Measurements from ENCODE around the gene PDZK1IP1.
A peak's percentile ranks its signal among the peaks of the same experiment; 100 is the strongest.

The PDZK1IP1 gene, protein sequence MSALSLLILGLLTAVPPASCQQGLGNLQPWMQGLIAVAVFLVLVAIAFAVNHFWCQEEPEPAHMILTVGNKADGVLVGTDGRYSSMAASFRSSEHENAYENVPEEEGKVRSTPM

GRCh38 chr1:47189844-47190508 is at the start of gene PDZK1IP1:
Gene PDZK1IP1 (minus strand): TSS chr1:47190036. CDS start chr1:47189932, 104 bp downstream.
- DNase-seq (ENCODE audit: low read depth, low spot score), result no peak

- DNase-seq (ENCODE audit: low read depth, low spot score), result no peak
These were observed 49.2 kb upstream of the PDZK1IP1 start for GRCh38 chr1:47238935-47239592.

GRCh38 chr1:47235806-47236205 is 46.0 kb upstream of the PDZK1IP1 start:
- no peak for DNase-seq (ENCODE audit: low read depth, low spot score)

GRCh38 chr1:47235241-47235681 is 45.4 kb upstream of the PDZK1IP1 start:
- no peak for DNase-seq (ENCODE audit: low read depth, low spot score)

- DNase-seq (ENCODE audit: low read depth, low spot score), result no peak
These were observed 43.4 kb upstream of the PDZK1IP1 start for GRCh38 chr1:47233186-47233585.

- DNase-seq (ENCODE audit: low read depth, low spot score), result no peak
These were observed 42.5 kb upstream of the PDZK1IP1 start, which contains the start of gene TAL1 for GRCh38 chr1:47232187-47232874. Gene TAL1 (minus strand): TSS chr1:47232225. CDS start chr1:47225888, 6,337 bp downstream.

DNA sequence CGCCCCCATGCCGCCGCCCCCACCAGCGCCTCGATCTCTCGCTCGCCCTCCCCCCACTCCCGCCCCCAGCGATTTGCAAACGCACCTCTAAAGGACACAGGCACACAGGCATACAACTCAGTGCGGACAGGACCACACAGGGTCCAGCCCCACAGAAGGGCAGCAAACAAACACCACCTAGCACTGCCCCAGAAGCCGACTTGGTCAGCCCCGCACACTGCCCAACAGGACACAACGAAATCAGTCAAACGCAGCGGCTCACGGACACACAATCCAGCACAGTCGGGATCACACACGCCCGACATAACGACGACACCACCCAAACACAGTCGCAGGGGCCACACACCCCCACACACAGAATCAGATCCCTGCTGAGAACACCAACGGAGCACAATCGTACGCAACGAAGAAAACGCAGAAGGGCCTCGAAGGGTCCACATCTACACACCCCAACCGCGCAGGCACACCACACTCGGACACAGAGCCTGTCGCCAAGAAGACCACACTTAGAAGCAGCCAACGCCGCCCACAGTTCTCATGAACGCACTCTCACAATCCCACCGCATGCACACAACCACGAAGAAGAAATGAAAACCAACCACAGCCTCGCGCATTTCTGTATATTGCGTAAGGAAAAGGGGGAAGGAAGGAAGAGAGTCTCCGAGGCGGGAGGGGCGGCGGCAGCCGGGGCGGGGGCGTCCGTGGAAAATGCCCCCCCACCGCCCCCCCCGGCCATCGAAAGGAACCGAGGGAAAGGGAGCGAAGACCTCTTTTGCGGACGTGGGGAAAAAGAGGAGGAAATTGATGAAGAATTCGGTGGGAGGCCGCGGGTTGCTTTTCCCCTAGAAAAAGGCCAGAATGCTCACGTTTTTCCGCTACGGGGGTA is 41.7 kb upstream of the PDZK1IP1 start:
- DNase-seq (ENCODE audit: low read depth, low spot score), result peak; percentile 44

- no peak for DNase-seq (ENCODE audit: low read depth, low spot score)
These were observed 41.0 kb upstream of the PDZK1IP1 start for GRCh38 chr1:47230692-47231300.

DNA sequence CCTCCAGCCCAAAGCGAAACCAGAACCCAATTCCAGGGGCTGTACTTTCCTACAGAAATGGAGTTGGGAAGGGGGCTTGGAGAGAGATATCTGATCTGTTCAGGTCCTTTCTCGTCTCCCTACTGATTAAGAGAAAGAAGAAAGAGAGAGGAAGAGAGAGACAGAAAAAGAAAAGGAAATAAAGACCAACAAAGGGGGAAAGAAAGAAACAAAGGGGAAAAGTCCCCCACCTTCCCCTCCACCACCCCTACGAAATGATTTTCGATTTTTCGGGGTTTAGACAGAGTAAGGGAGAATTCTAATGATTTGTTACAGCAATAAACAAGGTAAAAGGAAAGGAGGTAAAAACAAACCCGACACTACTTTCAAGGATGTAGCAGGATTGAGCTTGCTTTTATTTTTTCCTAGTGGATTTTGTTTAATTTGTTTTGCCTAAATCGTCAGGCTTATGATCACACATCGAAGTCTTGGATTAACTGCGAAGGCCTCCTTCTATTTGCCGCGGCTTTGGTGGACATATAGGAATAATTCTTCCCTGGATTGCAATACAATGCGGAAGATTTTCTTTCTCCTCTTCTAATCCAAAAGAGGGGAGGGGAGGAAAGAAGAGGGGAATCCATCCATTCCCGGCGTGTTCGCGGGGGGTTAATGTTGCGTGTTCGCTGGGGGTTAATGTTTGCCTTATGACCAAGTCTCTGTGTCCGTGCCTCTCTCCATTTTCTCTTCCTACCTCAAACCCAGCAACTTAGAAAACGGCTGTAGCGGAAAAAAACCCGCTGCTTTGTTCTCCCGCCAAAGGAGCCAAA is 40.3 kb upstream of the PDZK1IP1 start:
- no peak for DNase-seq (ENCODE audit: low read depth, low spot score)

- DNase-seq (ENCODE audit: low read depth, low spot score), result no peak
These were observed 39.4 kb upstream of the PDZK1IP1 start for GRCh38 chr1:47229031-47229885.

- no peak for DNase-seq (ENCODE audit: low read depth, low spot score)
These were observed 38.8 kb upstream of the PDZK1IP1 start for GRCh38 chr1:47228644-47229030.

- DNase-seq (ENCODE audit: low read depth, low spot score), result no peak
These were observed 37.8 kb upstream of the PDZK1IP1 start for GRCh38 chr1:47227341-47228232.

DNA sequence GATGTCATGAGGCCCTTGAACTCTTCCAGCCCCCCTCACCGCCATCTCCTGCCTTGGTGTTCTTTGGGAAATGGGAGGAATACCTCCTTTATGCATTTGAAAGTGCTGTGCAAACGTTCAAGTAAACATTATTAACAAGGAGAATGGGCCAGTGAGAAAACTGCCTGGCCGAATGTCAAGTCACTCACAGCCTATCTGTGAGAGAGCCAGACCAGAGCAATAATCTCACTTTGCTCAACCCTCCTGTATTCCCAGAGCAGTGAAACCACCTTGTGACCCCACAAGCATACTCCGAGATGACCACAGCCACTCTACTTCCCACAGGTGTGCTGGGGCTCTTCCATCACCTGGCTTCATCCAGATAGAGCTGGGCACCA is 37.0 kb upstream of the PDZK1IP1 start:
- DNase-seq (ENCODE audit: low read depth, low spot score), result no peak

DNA sequence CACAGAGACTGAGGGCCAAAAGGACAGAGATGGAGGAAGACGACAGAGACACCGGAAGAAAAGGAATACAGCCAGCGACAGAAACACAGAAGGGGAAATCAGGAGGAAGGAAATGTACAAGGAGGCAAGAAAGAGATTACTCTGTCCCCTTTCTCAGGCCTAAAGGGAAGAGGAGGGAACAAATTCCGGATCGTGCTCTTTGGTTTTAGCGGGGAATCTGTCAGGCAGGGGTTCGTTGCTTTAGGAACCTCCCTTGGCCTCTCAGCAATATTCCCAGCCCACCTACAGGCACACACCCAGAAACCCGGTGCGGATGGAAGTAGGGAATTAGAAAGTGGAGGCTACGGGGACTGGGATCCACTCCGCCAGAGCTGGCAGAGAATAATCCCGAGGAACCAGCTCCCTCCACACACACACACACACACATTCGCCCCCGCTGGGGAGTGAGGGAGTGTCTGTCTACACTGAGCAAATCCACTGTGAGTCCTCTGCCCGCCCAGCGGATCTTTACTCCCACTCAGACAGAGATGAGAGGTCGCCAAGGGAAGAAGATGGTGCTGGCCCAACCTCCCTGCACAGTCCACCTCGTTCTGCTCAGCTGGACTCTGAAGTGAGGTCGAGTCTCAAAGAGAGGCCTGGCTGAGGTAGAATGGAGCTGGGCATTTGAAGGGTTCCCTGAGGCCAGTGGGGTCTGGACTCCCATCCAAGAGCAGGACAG is 36.4 kb upstream of the PDZK1IP1 start:
- DNase-seq (ENCODE audit: low read depth, low spot score), result no peak

DNA sequence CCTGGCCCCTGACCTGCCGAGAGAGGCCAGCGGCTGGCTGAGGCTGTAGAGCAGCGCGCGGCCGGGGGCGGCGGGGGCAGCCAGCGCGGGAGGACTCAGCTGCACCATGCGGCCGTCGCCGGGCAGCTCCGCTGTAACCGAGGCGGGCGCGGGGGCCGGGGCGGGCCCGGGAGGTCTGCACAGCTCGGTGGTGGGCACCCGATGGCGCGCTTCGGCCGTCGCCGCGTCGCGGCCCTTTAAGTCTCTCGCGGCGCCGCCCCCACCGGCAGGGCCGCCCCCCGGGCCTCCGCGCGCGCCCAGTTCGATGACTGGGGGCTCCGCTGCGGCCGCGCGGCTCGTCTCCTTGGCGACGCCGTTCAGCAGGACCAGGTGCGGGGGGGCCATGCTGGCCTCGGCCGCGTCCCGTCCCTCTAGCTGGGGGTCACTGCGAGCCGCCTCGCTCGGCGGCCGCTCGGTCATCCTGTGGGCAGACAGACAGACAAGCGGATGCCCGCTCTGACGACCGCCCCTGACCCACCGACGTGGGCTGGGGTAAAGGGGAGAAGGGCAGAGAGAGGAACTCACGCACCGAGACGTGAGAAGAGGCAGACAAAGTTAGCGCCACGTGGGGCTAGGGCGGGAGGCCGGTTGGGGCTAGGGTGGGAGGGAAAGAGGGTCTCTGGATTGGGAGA is 35.7 kb upstream of the PDZK1IP1 start:
- DNase-seq (ENCODE audit: low read depth, low spot score), result no peak

DNA sequence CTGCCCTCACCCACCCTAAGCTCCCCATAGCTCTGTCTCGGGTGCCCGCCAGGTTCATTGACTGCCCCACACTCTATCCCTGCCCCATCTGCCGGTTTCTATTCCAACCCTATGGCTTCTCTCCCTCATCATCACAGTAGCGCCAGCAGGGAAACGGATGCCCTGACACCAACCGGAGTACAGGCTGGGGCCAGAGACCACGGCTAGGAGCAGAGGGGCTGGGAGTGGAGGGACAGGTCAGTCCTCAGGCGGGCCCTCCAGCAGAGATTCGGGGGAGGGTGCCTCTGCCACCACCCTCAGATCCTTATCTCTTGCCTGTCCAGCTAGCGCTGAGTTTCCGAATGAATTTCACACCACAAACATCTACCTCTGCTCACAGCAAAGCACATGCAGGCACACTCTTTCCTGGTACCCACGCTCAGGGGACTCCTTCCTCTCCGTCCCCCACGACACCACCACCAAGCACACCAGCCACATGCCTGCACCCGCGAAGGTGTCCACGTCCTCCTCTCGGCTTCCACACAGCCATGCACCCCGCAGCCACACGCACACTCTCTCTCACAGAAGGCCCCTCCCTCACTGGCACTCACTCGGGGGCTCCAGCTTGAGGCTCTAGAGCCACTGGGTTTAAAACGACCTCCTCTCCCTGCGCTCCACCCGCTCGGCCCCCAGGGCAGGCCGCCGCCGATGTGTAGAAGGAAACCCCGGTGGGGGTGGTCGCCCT is 35.0 kb upstream of the PDZK1IP1 start:
- no peak for DNase-seq (ENCODE audit: low read depth, low spot score)

All from brain pericyte (primary cell).